A204.1 (cell line): ENCODE data around the gene RARRES2.
"Not testable (repeated sequence)": the region's sequence is repeated elsewhere in the genome, so short reads cannot be mapped to it uniquely, and the experiment has no call there.

Source experiments
- FAIRE-seq: peaks from 2 replicates; lab custom pipeline; 2012; peaks lifted over from hg19 to GRCh38; lab: Jason Lieb, UNC

The RARRES2 gene

DNA sequence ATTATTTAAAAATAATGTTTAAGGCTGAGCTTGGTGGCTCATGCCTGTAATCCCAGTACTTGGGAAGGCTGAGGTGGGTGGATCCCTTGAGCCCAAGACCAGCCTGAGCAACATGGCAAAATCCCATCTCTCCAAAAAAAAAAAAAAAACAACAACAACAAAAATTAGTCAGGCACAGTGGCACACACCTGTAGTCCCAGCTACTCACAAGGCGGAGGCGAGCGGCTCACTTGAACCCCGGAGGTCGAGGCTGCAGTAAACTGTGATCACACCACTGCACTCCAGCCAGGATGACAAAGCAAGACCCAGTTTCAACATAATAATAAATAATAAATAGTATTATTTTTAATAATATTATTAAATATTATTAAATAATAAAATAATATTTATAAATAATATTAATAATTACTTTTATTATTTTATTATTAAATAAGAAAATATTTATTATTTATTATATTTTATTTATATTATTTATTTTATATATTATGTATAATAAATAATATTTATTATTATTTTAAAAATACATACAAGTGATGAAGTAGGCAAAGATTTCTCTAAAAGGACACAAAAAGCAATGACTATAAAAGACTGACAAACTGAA is 26.7 kb downstream of the RARRES2 start:
- FAIRE-seq = peak; percentile 98

DNA sequence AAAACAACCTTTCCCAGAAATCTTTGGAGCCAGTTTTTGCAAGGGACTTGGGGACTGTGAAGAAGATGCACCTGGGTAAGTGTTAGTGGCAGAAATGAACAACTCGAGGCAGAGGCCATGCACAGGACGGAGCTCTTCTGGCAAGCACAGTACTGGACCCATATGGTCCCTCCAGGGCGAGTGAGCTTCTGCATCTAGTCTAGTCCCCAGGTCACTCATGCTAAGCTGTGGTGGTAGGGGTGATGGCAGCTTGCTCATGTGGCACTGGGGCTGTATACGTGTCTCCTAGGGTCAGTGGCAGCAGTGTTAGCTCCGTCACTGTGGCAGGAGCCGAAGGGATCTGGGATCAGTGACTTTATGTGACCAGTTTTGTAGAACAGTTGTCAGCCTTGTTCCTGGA is 27.6 kb downstream of the RARRES2 start:
- FAIRE-seq = no peak

DNA sequence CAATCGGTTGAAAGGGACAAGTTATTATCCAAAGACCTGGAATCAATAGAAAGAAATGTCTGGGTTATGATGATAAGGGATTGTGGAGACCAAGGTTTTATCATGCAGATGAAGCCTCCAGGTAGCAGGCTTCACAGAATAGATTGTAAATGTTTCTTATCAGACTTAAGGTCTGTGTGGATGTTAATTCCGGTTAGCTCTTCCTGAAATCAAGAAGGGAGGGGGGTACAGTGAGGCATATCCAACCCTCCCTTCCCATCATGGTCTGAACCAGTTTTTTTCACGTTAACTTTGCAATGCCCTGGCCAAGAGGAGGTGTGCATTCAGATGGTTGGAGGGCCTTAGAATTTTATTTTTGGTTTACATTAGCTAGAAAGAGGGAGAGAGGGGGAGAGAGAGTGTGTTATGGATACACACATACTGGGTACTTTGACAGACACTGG is 28.0 kb downstream of the RARRES2 start:
- no peak for FAIRE-seq

DNA sequence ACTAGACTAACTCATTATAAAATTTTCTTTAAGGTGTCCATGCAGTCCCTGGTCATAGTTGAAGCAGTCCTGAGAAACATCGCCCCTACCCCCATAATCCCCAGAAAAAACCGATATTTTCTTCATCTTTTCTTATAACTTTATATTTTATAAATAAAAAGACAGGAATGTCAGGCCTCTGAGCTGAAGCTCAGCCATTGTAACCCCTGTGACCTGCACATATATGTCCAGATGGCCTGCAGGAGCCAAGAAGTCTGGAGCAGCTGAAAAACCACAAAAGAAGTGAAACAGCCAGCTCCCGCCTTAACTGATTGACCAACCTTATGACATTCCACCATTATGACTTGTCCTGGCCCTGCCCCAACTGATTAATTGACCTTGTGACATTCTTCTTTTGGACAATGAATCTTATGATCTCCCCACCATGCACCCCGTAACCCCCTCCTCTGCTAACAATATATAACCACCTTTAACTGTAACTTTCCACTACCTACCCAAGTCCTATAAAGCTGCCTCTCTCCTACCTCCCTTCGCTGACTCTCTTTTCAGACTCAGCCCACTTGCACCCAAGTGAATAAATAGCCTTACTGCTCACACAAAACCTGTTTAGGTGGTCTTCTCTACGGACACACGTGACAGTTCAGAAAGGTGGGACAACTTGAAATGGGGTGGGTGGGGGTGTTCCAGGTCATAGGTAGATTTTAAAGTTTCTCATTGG is 28.6 kb downstream of the RARRES2 start:
- not testable (repeated sequence) for FAIRE-seq

DNA sequence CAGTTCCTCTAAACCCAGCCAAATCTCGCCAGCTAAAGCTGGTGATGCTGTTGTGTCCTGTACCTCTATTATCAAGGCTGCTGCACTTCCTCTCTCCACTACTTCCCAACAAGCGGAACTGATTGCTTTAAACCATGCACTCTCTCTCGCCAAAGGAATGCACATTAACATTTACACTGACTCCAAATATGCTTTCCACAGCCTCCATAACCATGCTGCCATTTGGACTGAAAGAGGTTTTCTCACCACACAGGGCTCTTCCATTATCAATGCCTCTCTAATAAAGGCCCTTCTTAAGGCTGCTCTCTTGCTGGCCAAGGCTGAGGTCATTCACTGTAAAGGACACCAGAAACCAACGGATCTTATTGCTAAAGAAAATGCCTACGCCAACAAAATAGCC is 29.7 kb downstream of the RARRES2 start:
- no peak for FAIRE-seq

DNA sequence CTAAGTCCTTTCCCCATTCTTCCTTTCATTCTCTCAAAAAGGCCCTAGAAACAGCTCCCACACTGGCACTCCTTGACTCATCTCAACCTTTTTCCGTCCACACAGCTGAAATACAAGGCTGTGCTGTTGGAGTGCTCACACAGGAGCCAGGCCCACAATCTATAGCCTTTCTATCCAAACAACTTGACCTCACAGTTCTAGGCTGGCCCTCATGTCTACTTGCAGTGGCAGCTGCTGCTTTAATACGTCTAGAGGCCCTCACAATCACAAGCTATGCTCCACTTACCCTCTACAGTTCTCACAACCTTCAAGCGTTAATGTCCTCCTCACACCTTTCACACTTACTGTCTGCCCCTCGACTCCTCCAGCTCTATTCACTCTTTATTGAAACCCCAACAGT is 30.3 kb downstream of the RARRES2 start:
- no peak for FAIRE-seq

DNA sequence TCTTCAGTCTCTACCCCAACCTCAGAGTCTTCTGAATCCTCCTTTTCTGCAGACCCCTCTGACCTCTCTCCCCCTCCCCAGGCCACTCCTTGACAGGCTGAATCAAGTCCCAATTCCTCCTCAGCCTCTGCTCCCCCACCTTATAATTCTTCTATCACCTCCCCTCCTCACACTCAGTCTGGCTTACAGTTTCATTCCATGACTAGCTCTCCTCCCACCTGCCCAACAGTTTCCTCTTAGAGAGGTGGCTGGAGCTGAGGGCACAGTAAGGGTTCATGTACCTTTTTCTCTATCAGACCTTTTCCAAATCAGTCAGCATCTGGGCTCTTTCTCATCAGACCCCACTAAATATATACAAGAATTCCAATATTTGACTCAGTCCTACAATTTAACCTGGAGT is 32.9 kb downstream of the RARRES2 start:
- no peak for FAIRE-seq

DNA sequence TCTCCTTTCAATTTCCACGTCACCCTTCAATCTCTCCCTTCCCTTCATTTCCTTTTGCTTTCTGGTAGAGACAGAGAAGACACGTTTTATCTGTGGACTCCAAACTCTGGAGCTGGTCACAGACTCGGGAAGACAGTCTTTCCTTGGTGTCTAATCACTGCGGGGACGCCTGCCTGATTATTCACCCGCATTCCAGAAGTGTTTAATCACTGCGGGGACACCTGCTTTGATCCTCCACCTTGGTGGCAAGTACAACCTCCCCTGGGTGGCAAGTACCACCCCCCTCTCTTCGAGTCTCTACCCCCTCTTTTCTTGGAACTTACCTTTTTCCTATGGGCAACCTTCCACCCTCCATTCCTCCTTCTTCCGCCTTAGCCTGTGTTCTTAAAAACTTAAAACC is 33.5 kb downstream of the RARRES2 start:
- FAIRE-seq = no peak

DNA sequence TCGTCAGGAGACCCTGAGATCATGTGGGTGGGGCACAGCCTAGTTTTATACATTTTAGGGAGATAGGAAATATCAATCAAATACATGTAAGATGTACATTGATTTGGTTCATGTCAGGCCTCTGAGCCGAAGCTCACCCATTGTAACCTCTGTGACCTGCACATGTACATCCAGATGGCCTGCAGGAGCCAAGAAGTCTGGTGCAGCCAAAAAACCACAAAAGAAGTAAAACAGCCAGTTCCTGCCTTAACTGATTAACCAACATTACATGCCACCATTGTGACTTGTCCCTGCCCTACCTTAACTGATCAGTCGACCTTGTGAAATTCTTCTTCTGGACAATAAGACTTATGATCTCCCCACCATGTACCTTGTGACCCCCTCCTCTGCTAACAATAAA is 34.3 kb downstream of the RARRES2 start:
- no peak for FAIRE-seq

DNA sequence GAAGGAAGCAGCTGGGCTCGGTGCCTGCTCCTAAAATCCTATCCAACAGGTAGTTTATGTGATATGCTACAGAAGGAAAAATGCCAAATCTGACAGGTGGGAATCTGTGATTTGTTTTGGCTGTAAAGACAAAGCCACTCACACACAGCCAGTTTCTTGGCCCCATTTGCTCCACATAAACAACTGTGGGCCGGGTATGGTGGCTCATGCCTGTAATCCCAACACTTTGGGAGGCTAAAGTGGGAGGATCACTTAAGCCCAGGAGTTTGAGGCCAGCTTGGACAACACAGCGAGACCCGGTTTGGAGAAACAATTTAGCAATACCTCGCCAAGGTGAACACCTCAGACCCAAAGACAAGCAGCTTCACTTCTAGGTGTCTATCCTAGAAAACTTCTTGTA is 35.1 kb downstream of the RARRES2 start:
- not testable (repeated sequence) for FAIRE-seq

DNA sequence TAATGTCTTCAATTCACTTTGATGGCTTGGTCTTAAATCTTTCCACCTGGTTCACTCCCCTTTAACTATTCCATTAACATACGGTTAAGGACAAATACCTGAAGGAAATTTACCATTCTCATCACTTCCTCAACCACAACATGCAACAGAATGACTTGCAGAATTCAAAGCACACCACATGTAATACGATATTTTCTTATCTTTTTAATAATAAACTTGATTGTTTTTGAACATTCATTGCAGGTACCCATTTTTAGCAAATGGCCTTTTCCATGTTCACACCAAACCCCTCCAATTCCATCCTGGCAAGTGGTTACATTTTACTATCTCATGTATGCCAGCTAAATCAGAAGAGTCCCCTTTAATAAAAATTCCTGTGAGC is 35.5 kb downstream of the RARRES2 start:
- FAIRE-seq = not testable (repeated sequence)

DNA sequence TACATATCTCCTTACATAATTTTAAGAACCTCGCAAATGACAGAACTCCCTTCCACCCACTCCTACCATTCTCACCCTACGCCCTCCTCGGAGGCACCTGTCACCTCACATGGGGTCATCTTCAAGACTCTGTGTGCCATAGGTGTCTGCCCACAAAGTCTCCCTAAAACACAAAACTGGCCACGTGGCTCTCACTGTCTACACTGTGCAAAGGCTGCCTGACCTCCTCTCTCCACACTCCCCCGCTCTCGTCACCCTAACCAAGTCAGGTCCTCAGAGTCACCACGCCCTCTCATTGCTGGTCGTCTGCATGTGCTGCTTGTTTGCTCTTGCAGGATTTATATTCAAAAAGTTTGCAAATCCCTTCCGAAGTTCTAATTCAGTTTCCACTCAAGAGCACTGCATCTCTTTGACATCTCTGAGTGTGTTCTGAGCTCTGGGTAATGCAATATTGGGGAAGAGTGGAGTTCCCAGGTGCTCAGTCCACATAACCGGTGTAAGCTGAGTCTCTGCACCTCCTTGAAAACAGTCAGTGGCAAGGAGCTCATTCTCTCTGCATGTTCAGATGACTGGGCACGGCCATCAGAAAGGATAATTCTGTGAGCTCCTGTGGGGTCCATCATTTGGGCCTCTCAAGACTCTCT is 36.0 kb downstream of the RARRES2 start:
- not testable (repeated sequence) for FAIRE-seq

DNA sequence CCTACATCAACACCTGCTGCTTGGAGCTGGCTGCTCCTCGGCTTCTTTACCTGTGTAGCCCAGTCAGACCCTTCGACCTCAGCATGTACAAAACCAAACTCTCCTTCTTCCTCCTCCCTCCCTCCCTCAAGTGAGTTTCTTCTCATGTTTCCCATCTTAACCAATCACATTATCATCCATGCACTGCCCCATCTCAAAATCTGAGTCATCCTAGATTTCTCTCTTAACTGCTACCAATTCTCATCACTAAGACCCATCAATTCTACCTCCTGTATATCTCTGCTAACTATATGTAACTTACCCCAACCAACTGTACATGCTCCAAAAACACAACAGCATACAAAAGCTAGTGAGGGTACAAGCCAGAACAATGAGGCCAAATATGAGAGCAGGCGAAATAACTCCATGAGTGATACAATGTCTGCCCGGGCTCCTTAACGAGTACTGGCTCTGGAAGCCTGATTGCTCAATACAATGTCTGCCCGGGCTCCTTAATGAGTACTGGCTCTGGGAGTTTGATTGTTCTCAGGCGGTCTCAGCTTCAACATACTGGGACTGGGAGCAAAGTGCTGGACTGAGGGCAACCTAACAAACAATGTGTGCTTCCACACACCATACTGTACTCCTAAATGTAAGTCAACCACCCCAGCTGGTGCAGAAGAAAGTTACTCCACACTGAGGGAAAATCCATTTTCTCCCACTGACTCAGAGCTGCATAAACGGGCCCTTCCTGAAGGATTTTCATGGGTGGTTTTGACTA is 36.8 kb downstream of the RARRES2 start:
- FAIRE-seq = not testable (repeated sequence)

DNA sequence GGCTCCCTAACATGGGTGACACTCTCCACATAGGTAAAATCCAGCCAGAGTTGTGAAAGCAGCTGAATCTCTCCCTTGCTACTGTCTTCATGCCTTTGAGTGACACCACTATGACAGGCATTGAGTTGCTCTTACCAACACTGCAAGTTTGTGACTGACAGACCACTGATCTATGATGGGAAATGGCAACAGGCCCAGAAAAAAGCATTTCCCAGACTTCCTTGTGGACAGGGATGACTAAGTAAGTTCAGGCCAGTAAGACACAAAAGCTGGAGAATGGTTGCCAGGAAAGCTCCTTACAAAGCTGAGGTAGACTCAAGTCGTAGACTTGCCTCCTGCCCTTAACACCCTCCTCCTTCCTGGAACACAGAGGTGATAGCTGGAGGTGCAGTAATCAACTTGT is 38.5 kb downstream of the RARRES2 start:
- FAIRE-seq = not testable (repeated sequence)

DNA sequence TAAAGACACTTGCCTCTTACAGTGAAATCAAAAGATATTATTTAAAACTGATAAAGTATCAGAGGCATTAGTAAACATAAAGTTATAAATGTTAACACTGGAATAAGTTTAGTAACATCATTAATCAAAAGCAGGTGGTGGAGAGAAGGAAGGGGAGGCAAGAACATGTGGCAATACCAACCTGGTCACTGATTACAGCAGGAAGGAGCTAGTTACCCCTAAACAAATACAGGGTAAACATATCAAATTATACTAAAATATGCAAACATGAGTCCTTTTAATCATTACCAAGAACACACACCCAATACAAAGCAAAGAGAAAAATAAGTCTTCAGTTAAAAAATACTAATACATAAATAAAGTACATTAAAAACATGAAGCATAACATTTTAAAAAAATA is 43.5 kb downstream of the RARRES2 start:
- peak; percentile 3 for FAIRE-seq

DNA sequence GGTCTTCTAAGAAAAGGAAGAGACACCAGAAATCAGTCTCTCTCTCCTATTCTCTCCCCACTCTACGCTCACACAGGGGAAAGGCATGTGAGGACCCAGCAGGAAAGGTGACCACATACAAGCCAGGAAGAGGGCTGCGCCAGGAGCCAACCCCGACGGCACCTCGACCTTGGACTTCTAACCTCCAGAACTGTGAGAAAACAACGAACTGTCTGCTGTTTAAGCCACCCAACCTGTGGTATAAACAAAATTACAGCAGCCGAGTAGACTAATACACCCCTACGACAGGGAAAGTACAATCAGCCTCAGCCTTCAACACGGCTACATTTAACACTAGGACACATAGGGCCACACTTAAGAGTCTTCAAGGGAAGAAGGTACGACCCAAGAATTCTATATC is 44.6 kb downstream of the RARRES2 start:
- not testable (repeated sequence) for FAIRE-seq

DNA sequence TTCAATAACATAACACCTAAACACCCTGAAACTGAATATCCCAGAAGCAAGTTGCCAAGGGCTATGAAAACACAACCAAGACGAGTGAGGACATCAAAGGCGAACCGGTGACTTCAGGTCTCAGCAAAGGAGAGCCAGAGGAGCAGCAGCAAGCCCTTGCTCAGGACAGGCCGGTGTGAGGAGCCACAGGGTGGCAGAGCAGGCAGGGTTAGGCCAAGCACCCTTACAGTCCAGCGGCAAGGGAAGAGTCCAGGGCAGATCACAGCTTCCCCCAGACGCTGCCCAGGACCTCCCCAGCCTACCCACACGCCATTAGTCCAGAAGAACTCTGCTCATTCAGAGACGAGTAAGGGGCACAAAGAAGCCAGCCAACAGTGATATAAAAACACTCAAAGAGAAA is 45.8 kb downstream of the RARRES2 start:
- FAIRE-seq = not testable (repeated sequence)

DNA sequence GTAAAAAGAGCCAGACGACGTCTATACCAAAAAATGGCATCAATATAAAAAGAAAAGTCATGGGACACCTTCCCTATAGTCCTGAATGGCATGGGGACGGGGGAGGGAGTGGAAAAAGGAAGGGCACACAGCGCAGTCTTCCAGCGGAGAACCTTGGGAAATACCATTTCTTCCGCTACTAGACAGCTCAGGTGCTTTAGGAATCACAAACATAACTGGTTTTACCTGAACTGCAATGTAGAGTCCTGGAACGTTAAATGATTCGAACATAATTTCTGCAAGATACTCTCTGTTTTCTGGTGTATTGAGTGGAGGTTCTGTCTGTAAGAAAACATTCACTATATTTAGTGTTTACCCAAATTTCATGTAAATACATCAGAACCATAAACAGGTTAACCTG is 46.4 kb downstream of the RARRES2 start:
- not testable (repeated sequence) for FAIRE-seq

DNA sequence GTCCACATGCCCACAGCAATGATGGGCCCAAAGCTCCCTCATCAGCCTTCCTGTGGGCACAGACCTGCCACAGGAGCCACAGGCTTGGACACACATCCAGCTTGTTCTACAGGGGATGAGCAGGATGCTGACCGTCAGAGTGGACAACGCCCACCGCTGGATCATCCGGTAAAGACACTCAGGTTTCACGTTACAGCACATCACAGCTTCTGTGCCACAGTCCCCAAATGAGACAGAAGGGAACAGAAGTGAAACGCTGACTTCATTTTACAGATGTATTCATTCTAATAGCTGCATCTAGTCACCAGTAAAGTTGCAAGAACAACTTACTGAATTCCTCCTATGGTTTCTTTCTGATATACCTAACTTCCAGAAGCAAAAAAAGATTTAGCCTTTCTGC is 51.1 kb downstream of the RARRES2 start:
- FAIRE-seq = not testable (repeated sequence)

DNA sequence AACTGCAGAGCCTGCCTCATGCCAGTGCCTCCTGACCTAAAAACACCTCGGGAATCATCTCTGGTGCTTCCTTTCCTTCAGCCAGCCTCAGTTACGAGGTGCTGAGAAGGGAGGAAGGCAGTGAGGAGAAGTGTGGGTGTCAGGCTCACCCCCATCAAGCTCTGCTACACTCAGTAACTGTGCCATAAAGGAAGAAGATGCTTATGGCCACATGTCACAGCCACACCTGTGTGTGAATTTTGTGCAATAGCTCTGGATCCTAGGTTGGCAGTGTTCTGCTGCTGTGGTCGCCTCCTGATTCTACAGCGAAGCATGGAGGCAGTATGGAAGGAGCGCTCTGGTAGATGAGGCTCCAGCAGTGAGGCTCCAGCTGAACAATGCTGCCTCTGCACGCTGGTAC is 52.6 kb downstream of the RARRES2 start:
- not testable (repeated sequence) for FAIRE-seq
